Adipocyte (in vitro differentiated cells): Measurements from ENCODE around the gene SGO1.

ENCODE experiments used
- DNase-seq: peaks from one replicate; pipeline ENCODE4 v3.0.0-alpha.2; 2015; ENCODE audit warnings: low read depth
- H3K27me3 ChIP-seq: replicated peaks from 2 replicates; pipeline ENCODE4 v1.7.0; 2013; ENCODE audit warnings: mild to moderate bottlenecking, low read length, moderate library complexity; ENCODE audit not compliant: control insufficient read depth, insufficient read depth
- H3K36me3 ChIP-seq: 2 replicates; pipeline ENCODE4 v1.7.0; 2013; ENCODE audit warnings: low read length, mild to moderate bottlenecking, moderate library complexity; ENCODE audit not compliant: control insufficient read depth, insufficient read depth, severe bottlenecking
- H3K4me1 ChIP-seq: 2 replicates; pipeline ENCODE4 v1.7.0; 2013; ENCODE audit warnings: mild to moderate bottlenecking, low read length, moderate library complexity; ENCODE audit not compliant: control insufficient read depth, insufficient read depth
- H3K4me3 ChIP-seq: 2 replicates; pipeline ENCODE4 v1.7.0; 2013; ENCODE audit warnings: mild to moderate bottlenecking, low read length, moderate library complexity
- H3K9ac ChIP-seq: 2 replicates; pipeline ENCODE4 v1.7.0; 2013; ENCODE audit warnings: mild to moderate bottlenecking, low read length, moderate library complexity
- H3K9me3 ChIP-seq: 2 replicates; pipeline ENCODE4 v1.7.0; 2013; ENCODE audit warnings: mild to moderate bottlenecking, low read length, moderate library complexity; ENCODE audit not compliant: control insufficient read depth

SGO1 gene

DNA sequence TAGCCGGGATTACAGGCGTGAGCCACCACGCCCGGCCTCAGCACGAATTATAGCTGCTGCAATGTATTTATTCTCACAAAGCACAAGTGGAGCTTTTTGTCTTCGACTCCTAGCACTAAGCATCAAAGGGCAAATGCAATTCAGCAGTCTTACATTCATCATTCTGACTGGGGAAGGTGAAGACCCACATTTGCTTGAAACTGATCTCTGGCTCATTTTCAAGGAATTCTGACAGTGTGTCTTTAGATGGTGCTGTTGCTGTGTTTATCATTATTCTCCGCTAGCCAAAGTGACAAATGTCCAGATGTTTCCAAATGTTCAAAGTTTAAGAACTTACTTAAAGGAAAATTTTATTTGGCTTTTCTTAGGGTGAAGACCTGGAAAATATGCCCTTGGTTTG, 55.9 kb downstream of the SGO1 start:
- no peak overlapping the region for H3K4me3 ChIP-seq
- no peaks in the 10 kb centered on the region for H3K9me3 ChIP-seq
- no peak for DNase-seq
- no peaks in the 10 kb centered on the region for H3K36me3 ChIP-seq
- H3K4me1 ChIP-seq = no peaks in the 10 kb centered on the region
- H3K9ac ChIP-seq = no peak overlapping the region
- H3K27me3 ChIP-seq = no peaks in the 10 kb centered on the region

- H3K9me3 ChIP-seq = no peaks in the 10 kb centered on the region
- DNase-seq = no peak
Observed at GRCh38 chr3:20128358-20128757, 57.6 kb downstream of the SGO1 start.

GRCh38 chr3:20125897-20126296, 60.1 kb downstream of the SGO1 start:
- Histone ChIP-seq H3K4me1 (no peaks in the 10 kb centered on the region), H3K4me3 (no peak overlapping the region), H3K9me3 (no peaks in the 10 kb centered on the region), H3K9ac (no peak overlapping the region), H3K36me3 (no peaks in the 10 kb centered on the region), H3K27me3 (no peaks in the 10 kb centered on the region)
- DNase-seq = no peak

More at GRCh38 chr3:20128358-20128757, 57.6 kb downstream of the SGO1 start:
- H3K4me1 ChIP-seq = no peaks in the 10 kb centered on the region
- H3K9ac ChIP-seq = no peak overlapping the region
- H3K27me3 ChIP-seq = no peaks in the 10 kb centered on the region
- no peak overlapping the region for H3K4me3 ChIP-seq
- no peaks in the 10 kb centered on the region for H3K36me3 ChIP-seq

GRCh38 chr3:20125289-20125688, 60.7 kb downstream of the SGO1 start:
- no peaks in the 10 kb centered on the region for H3K4me1 ChIP-seq
- no peaks in the 10 kb centered on the region for H3K9me3 ChIP-seq
- no peak overlapping the region for H3K9ac ChIP-seq
- no peaks in the 10 kb centered on the region for H3K27me3 ChIP-seq
- DNase-seq = no peak
- no peaks in the 10 kb centered on the region for H3K36me3 ChIP-seq
- no peak overlapping the region for H3K4me3 ChIP-seq

GRCh38 chr3:20123131-20123652, 62.8 kb downstream of the SGO1 start:
- H3K4me3 ChIP-seq = no peak overlapping the region
- peak; percentile 11 for DNase-seq
- no peaks in the 10 kb centered on the region for H3K36me3 ChIP-seq
- no peaks in the 10 kb centered on the region for H3K27me3 ChIP-seq
- H3K9me3 ChIP-seq = no peaks in the 10 kb centered on the region
- no peaks in the 10 kb centered on the region for H3K4me1 ChIP-seq
- H3K9ac ChIP-seq = no peak overlapping the region

GRCh38 chr3:20121088-20121487, 64.9 kb downstream of the SGO1 start:
- Histone ChIP-seq H3K4me3 (no peak overlapping the region), H3K27me3 (no peaks in the 10 kb centered on the region), H3K4me1 (no peaks in the 10 kb centered on the region), H3K9me3 (no peaks in the 10 kb centered on the region), H3K9ac (no peak overlapping the region), H3K36me3 (no peaks in the 10 kb centered on the region)
- DNase-seq = no peak
